ENCODE measurements around the gene IL36G.
"Not testable (repeated sequence)": the region's sequence is repeated elsewhere in the genome, so short reads cannot be mapped to it uniquely, and the experiment has no call there.

Gene IL36G

DNA sequence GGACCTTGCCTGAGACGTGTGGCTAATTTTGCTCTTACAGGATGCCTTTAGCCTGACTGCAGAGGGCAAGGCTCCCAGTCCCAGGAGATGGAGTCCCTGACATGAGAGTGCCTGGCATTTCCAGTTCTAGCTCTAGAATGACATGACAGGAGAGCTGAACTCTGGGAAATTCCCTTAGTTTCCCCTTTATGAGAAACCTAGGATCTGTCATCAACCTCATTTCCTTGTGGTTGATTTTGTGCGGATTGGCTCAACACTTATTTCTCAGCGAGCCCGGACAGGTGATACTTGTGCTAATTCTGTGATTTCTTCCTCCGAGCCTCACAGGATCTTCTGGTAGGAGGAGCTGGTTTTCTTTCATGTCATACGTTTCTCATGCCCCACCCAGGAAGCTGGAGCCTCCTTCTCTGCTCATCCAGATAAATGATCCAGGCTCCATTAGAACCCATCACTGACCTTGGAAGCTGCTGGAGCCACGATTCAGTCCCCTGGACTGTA is at the start of gene IL36G:
Gene IL36G (plus strand): TSS at position 448 of the 498 bp plus-strand sequence. CDS start 633 bp downstream, outside the sequence.
- in situ Hi-C loops (cut with MboI; ENCODE audit: low sequenced_read_pairs) = no loop called here

DNA sequence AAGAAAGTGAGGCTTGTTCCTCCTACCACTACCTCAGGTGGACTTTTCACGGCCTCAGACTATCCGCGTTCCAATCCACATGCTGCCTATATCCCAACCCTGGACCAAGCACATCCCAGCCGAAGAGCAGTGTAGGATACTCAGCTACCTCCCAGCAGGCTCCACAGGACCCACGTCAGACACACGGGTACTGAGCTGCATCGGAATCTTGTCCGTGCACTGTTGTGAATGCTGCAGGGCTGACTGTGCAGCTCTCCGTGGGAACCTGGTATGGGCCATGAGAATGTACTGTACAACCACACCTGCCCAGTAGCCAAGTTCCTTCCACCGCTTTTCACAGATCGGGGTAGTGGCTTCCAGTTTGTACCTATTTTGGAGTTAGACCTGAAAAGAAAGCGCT is 44.5 kb upstream of the IL36G start:
- in situ Hi-C loops (cut with MboI; ENCODE audit: low sequenced_read_pairs) = no loop called here

DNA sequence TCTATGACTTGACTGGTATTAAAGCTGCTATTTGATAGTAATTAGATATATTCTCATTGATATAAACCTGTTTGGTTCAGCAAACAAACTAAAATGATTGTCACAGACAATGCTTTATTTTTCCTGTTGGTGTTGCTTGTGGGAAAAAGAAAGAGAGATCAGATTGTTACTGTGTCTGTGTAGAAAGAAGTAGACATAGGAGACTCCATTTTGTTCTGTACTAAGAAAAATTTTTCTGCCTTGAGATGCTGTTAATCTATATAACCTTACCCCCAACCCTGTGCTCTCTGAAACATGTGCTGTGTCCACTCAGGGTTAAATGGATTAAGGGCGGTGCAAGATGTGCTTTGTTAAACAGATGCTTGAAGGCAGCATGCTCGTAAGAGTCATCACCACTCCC is 43.7 kb upstream of the IL36G start:
- in situ Hi-C loops (cut with MboI; ENCODE audit: low sequenced_read_pairs) = not testable (repeated sequence)

DNA sequence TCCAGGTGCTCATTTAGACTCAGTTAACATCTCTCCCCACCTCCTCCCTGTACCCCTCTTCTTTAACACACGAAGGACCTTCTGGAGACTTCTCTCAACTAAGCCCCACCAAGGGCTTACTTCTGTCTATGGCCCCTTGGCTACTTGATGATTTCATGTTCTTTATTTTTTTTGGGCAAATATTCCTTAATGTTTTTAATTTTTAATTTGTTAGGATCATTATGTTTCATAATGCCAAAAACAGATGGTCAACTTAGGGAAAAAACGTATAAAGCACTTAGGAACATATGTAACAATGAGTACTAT is 40.9 kb upstream of the IL36G start:
- in situ Hi-C loops (cut with MboI; ENCODE audit: low sequenced_read_pairs) = no loop called here

DNA sequence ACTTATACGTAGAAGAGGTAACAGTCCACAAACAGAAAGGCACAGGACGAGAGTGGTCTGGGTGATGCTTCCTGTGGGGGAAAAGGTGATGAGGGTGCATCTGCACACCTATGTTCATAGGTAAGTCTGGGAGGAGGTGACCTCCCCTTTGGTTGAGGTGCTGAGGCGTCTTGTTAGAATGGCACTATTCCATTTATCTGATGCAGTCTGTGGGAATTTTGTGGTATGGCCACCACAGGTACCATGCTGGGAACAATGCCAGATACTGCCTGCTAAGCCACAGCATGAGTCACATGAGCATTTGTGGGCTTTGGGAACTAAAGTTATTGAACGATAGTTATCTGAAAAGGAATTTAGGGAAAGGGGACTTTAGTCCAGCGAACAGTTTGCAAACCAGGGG is 38.9 kb upstream of the IL36G start:
- in situ Hi-C loops (cut with MboI; ENCODE audit: low sequenced_read_pairs) = no loop called here

DNA sequence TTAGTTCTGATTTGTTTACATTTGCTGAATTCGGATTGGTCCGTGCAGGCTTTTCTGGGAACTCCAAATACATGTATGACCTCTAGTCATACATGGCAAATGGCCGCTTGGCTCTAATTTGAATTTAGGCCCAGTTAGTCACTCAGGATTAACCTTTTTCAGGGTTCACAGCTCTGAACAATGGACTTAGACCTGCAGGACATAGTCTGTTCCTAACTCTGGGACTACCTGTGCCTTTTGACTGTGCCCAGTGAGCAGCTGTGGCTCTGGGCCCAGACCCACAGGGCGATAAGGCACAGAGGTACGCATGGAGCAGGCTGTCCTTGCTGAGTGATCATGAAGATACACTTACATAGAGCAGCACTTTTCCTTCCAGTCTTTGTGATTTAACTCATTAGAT is 38.4 kb upstream of the IL36G start:
- in situ Hi-C loops (cut with MboI; ENCODE audit: low sequenced_read_pairs) = no loop called here

DNA sequence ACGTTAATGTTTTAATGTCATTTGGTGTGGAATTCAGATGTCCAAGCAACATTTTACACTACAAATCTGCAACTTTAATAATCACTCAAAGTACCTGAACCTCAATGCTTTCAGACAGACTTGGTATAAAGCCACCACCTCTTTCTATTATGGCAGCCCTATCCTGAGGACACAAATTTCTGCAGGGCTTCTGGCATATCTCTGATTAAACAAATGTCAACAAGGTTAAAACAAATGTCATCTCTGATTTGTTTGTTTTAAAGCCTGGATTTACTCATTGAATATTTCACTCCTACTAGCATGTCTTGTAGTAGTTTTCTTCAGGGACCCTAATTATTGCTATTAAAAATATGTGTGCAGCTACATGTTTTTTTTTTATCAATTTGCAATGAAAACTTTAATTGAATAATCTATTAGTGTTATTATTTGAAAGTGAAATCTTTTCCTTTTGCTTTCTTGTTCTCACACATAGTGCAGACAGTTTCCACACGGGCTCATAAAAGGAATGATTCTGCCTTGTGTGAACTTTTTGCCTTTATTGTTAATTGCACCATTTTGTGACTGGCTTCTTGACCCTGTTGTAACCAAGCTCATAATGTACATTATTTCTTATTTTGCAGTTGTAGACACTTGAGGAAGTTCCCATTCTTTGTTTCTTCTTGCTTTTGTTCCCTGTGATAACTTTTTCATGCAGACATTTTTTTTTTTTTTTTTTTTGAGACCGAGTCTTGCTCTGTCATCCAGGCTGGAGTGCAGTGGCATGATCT is 36.8 kb upstream of the IL36G start:
- in situ Hi-C loops (cut with MboI; ENCODE audit: low sequenced_read_pairs) = no loop called here

DNA sequence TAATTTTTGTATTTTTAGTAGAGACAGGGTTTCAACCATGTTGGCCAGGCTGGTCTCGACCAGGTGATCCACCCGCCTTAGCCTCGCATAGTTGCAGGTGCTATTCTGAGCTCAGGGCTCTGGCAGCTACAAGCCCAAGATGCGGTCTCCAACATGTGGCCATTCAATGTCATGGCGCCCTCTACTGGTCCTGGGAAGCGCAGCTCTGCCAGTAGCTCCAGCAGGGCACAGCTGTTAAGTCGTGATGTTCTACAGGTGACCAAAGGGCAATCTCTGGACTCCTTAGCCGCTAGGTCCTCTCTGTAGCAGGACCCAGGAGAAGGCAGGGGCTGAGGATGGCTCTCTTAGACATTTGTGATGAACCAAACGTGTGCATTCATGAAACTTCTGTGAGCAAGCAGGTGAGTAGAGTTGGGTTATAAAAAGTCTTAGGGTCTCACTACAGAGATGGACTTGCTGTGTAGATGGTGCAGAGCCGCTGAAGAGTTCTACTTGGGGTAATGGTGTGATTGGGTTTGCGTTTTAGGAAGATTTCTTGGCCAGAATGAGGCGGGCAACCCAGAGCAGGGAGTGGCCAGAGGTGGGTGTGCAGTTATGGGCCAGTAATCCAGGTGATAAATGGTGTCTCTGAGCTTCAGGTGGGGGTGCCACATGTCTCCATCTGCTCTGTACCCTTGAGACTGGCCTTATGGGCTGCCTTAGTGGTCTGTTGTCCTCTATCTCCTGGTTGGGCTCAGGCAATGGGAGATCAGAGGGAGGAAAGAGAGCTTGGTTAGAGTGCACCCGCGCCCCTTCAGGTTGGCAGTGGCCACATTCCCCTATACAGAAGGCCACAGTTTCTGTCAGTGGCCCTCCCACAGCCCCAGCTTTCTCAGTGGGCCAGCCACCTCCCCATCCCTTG is 35.8 kb upstream of the IL36G start:
- in situ Hi-C loops (cut with MboI; ENCODE audit: low sequenced_read_pairs) = no loop called here

DNA sequence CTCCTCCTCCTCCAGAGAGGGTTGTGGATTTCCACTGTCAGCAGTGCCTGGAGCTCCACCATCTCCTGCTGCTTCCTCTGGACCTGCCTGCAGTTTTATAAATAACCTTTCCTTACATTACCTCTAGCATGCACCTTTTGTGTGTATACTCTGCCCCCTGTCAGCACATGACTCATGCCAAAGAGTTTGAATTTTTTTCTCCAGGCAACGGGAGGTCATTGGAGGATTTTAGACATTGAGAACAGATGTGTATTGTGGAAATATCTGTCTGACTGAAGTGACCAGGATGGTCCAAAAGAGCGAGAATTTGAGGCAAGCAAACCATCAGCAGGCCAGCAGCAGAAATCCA is 35.2 kb upstream of the IL36G start:
- in situ Hi-C loops (cut with MboI; ENCODE audit: low sequenced_read_pairs) = no loop called here

DNA sequence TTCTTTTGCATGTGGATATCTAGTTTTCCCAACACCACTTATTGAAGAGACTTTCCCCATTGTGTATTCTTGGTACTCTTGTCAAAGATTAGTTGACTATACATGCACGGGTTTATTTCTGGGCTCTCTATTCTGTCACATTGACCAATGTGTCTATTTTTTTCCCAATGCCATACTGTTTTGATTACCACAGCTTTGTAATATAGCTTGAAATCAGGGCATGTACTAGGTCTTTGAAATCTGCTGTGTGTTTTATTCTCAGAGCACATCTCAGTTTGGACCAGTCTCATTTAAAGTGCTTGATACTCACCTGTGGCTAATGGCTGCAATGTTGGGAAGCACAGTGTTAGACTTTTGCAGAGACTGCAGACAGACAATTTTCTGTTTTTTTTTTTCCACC is 32.8 kb upstream of the IL36G start:
- in situ Hi-C loops (cut with MboI; ENCODE audit: low sequenced_read_pairs) = no loop called here

DNA sequence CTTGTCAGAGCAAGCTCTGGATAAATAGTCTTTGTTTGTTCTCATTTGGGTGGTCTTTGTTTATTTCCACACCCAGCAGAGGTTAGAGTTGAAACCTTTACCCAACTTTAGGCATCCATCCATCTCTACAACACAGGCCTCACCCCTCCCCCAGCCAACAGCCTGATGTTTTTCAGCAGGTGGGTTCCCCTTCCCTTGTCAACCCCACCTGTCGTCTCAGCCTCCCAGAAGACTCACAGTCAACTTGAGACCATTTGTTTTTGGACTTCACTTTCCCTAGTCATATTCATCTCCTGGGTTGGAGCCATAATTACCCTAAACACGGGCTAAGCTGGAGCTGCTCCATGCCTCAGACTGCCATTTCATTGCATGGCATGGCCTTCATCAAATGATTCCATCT is 31.7 kb upstream of the IL36G start:
- in situ Hi-C loops (cut with MboI; ENCODE audit: low sequenced_read_pairs) = no loop called here

DNA sequence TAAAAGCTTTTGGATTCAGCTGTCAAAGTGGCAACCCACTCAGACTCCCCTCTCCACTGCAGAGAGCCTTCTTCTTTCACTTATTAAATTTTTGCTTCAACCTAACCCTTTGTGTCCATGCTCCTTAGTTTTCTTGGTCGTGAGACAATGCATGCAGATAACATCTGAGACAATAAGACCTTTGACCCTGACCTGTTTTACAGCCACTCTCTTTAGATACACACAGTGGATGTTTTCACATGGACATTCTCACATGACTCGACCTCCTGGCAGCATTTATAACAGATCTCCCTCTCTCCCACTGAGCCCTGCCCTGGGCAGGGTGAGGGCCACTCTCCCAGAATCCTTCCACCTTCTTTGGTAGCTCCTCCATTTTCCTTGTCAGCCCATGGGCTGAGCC is 30.4 kb upstream of the IL36G start:
- in situ Hi-C loops (cut with MboI; ENCODE audit: low sequenced_read_pairs) = no loop called here

DNA sequence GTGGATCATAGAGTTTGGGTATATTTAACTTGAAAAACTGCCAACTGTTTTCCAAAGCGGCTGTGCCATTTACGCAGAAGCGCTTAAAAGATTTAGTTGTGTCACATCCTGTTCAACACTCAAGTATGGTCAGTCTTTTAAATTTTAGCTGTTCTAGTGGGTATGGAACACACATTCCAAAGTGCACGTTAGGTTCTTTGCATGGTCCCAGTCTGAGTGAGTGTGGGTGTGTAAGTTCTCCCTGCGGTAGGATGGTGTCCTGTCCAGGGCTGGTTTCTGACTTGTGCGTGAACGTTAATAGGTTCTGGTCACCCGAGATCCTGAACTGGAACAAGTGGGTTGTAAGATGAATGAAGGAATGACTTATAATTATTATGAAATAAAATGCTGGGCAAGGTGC is 28.4 kb upstream of the IL36G start:
- in situ Hi-C loops (cut with MboI; ENCODE audit: low sequenced_read_pairs) = no loop called here

DNA sequence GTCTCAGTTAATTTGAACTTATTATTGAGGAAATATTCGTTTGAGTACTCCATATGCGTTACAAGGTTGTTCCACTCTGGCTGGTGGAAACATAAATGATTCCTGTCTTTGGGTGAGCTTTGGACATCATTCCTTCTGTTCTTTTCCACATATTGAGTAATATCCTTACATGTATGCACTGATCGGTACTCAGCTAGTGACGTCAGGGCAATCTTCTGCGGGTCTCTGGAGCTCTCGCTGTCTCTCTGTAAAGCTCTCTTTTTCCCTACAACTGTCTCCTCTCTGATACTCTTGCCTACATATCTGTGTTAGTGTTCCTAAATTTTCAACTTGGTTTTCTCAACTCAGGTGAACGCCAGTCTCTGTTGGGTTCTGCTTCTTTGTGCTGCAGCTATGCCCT is 23.4 kb upstream of the IL36G start:
- in situ Hi-C loops (cut with MboI; ENCODE audit: low sequenced_read_pairs) = no loop called here

DNA sequence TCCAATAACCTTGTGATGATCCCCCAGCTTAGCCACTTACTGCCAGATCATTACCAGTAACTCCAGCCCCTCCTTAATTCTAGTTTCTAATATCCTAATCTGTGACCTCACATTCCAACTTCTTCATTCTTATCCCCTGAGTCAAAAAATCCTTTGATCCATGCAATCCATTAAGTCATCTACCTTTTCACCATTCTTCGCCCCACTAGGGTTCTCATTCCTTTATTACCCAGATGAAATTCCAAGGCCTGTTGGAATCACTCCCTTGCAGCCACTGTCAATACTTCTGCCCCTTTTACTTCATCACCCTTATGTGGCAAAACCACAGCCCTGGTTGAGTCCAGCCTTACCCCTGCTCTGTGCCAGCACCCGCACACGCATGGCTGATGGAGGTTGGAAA is 20.3 kb upstream of the IL36G start:
- in situ Hi-C loops (cut with MboI; ENCODE audit: low sequenced_read_pairs) = no loop called here

DNA sequence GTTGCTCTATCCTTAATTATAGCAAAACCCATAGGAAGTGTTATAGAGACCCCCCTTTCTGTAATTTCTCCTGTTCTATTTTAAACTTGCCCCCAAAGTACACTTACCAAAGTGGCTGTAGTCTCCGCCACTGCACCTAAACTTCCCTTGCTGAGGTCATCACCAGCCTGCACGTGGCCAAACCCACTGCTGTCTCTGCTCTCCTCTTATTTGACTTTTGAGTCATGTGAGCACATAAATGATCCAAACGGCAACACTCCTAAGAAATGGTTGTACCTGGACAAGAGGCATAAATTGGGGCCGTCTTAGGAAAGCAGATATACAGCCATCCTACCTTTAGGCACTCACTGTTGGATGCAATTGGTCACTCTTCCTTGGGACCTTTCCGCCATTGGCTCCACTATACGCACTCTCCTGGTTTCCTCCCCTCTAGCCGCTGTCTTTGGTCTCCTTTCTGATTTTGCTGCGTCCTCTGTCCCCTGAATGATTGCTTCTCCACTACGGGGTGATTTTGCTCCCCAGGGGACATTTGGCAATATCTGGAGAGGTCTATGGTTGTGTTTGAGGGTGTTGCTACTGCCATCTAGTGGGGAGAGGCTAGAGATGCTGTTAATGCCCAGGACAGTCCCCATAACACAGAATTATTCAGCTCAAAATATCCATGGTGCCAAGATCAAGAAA is 19.2 kb upstream of the IL36G start:
- in situ Hi-C loops (cut with MboI; ENCODE audit: low sequenced_read_pairs) = no loop called here

DNA sequence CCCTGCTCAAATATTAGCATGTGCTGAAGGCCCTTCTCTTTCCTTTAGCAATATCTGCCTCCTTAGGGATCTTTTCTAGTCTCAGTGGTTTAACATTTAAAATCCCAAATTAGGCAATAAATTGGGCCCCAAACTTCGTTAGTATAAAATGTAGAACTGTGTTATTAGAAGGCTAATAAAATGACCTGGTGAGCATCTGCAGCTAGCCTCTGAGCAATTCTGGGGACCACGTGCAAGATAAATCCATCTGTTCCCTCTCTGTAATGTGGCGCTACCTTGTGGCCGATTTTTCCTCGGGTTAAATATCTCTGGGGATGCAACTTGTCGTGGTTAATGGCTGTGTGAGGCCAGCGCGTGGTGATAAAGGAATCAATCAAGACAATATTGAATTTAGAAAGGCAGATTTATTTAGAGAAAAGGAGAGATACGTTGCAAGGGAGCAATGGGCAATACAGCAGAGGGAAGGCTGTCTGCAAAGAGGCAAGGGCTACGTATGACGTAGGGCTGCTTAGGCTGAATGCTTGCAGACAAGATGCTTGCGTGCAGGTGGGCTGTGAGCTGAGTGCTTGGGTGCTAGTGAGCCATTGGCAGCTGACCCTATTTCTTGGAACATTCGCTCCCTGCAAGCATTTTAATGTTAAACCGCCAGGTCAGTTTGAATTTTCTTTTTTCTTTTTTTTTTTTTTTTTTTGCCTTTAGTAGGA is 18.5 kb upstream of the IL36G start:
- in situ Hi-C loops (cut with MboI; ENCODE audit: low sequenced_read_pairs) = no loop called here

DNA sequence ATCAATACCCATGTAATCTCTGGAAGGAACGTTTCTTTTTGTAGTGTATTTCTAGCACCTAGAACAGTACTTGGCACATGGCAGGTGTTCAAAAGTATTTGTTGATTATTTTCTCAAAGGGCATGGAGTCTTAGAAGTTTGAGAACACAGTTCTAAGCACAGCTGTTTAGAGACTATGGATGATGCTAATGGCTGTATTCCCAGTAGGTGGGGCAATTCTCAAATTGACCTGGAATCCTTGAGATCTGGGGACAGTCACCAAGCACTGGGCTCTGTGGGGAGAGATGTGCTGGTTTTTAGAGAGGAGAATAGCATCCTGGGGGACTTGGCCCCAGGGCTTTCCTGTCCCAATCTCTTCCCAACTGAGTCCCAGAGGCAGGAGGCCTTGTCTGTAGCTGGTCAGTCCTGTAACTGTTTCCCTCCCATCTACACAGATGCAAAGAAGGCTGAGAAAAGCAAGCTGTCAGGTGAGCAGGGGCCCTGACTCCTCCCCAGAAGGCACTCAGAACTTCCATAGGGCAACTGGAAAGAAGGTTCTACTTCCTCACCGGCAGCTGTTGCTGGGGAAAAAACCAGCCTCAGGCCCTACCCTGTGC is 17.5 kb upstream of the IL36G start:
- in situ Hi-C loops (cut with MboI; ENCODE audit: low sequenced_read_pairs) = no loop called here

DNA sequence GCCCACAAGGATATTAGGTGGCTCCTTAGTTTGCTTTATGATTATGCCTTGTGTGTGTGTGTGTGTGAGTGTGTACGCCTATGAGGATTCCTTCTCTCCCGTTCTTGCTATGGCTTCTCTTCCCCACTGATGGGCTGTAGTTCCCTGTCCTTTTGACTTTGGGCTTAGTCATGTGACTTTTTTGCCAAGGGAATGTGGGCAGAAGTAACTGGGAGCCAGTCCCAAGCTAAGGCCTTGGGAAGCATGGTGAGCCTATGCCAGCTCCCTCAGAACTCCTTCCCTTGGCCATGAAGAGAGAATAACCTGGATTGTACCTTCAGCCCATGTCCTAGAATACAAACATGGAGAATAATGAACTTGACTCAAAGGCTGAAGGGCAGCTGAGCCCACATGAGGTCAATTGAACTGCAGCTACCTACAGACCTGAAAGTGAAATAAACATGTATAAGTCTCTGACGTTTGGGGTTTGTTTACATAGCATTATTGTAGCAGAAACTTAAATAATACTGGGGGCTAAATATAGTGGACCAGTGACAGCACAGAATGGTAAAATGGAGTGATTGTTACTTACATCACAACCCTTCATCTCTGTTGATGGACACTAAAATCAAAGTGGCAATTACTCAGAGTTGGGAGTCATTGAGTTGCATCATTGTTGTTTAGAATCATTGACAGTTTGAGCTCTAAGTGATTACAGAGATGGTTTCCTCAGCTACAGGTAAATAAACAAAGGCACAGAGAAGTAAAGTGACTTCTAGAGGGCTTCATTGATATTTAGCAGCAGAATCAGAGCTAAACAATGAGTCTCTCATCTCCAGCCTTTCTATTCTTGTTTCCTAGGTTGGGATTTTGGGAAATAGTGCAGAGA is 15.3 kb upstream of the IL36G start:
- in situ Hi-C loops (cut with MboI; ENCODE audit: low sequenced_read_pairs) = no loop called here

DNA sequence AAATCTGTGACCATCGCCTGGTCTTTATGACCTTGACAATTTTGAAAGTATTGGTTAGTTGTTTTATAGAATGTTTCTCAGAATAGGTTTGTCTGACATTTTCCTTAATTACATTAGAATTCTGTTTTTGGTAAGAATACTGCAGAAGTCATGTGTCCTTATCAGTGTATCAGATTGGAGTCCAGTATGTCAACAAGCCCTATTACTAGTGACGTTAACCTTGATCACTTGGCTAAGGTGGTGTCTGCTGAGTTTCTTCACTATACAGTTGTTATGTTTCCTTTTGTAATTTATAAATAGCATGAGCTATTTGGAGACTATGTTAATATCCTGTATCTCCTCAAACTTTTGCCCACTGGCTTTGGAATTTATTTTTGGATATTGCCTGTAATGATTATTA is 10.8 kb upstream of the IL36G start:
- in situ Hi-C loops (cut with MboI; ENCODE audit: low sequenced_read_pairs) = no loop called here

Data from HL-60/S4 (cell line).